ENCODE measurements around the gene ASPSCR1. TPM values are rescaled to one million over a fixed set of nuclear protein-coding genes. Genes with fewer than 3 reads are reported as not detected.

Gene ASPSCR1
- total and polyA plus RNA-seq, 2 of the 4 experiments (the other 2 are of a cell fraction): 7.2 to 17.2 TPM

- Histone ChIP-seq H3K27ac (ENCODE audit: insufficient read depth, low read length) (no peak overlapping the region), H3K79me1 (ENCODE audit: low read depth in 1 of 2, low read length in 2 of 2) (peaks cover 11 to 29% of the 10 kb centered on the region in 2 experiments; a peak in 3 of 4 replicates), H3K14ac (replicated peaks; ENCODE audit: low read depth, low read length) (no peak overlapping the region), H2AK9ac (replicated peaks; ENCODE audit: low read depth, low read length, poor library complexity) (peak overlapping the region; percentile 95), H2AFZ (replicated peaks; ENCODE audit: low read length, poor library complexity) (no peak overlapping the region), H2BK20ac (ENCODE audit: low read depth, low read length) (no peak overlapping the region), H3K4me3 (ENCODE audit: insufficient read depth, low read depth, low read length) (no peak overlapping the region), H3K18ac (ENCODE audit: low read depth, low read length) (no peak overlapping the region), H4K20me1 (ENCODE audit: insufficient read depth, low read length) (peaks cover 3% of the 10 kb centered on the region; the same call in 1 of the 2 replicates), H3K4ac (ENCODE audit: low read depth, low read length) (no peak overlapping the region), H3K27me3 (ENCODE audit: control insufficient read depth, insufficient read depth, low read length) (no peaks in the 10 kb centered on the region), H2BK120ac (ENCODE audit: low read depth, low read length) (no peak overlapping the region), H3K9ac (ENCODE audit: low read depth, low read length) (no peak overlapping the region), H2BK5ac (ENCODE audit: low read depth, low read length, poor library complexity, severe bottlenecking) (no peak overlapping the region), H3K9me3 (ENCODE audit: control insufficient read depth, insufficient read depth, low read length) (no peaks in the 10 kb centered on the region), H3K4me2 (ENCODE audit: low read depth, low read length) (no peak overlapping the region), H3K9me1 (ENCODE audit: insufficient read depth, low read length) (peaks cover 18% of the 10 kb centered on the region), H3K56ac (ENCODE audit: extremely low read depth, insufficient read depth, low read length) (no peak overlapping the region), H3K4me1 (ENCODE audit: control insufficient read depth, insufficient read depth, low read length) (peaks cover 27% of the 10 kb centered on the region), H2AK5ac (ENCODE audit: low read depth, low read length) (peak overlapping the region; percentile 29; the same call in 1 of the 2 replicates), H4K5ac (ENCODE audit: low read depth, low read length) (no peak overlapping the region), H2BK15ac (ENCODE audit: low read depth, low read length) (no peak overlapping the region), H3K23ac (ENCODE audit: low read depth, low read length) (no peak overlapping the region), H4K91ac (ENCODE audit: insufficient read depth, low read depth, low read length) (no peak overlapping the region), H3K36me3 (ENCODE audit: control insufficient read depth, insufficient read depth, low read length) (peaks cover 3% of the 10 kb centered on the region; the same call in 1 of the 2 replicates), H4K8ac (ENCODE audit: low read depth in 2 of 2, low read length in 2 of 2) (no peak overlapping the region)
- POLR2A ChIA-PET (ENCODE audit: unreplicated experiment): no interaction called here
- no peak for TF ChIP-seq CHD1 (IDR thresholded peaks at IDR 0.05; ENCODE audit: low read depth, low read length)
- TF ChIP-seq, protein P1, sequence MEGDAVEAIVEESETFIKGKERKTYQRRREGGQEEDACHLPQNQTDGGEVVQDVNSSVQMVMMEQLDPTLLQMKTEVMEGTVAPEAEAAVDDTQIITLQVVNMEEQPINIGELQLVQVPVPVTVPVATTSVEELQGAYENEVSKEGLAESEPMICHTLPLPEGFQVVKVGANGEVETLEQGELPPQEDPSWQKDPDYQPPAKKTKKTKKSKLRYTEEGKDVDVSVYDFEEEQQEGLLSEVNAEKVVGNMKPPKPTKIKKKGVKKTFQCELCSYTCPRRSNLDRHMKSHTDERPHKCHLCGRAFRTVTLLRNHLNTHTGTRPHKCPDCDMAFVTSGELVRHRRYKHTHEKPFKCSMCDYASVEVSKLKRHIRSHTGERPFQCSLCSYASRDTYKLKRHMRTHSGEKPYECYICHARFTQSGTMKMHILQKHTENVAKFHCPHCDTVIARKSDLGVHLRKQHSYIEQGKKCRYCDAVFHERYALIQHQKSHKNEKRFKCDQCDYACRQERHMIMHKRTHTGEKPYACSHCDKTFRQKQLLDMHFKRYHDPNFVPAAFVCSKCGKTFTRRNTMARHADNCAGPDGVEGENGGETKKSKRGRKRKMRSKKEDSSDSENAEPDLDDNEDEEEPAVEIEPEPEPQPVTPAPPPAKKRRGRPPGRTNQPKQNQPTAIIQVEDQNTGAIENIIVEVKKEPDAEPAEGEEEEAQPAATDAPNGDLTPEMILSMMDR (conservative IDR thresholded peaks at IDR 0.05; ENCODE audit: low read depth, low read length): 0 out of 2 replicates have a peak, but pooled peaks have one; percentile 10
- no peak for TF ChIP-seq RFX5 (IDR thresholded peaks at IDR 0.05; ENCODE audit: low read depth, low read length)
- ATAC-seq (ENCODE audit: low read depth): no peak
- intact Hi-C loops (cut with micrococcal nuclease) (no loop called here), dilution Hi-C loops (cut with HindIII; ENCODE audit: low sequenced_read_pairs, unreplicated experiment) (no loop called here), in situ Hi-C loops (cut with MboI; ENCODE audit: low sequenced_read_pairs) (no loop called here)
- no TSS peak for BruUV-seq (replicated peaks)
- CTCF ChIA-PET: no interaction called here
- no peak for DNase-seq
- 71% methylated on average over 3 of the region's 30 CpGs; no CpG with 5 or more reads in 1 of the 2 experiments for WGBS, 2 experiments (ENCODE audit: extremely low coverage in 2 of 2, insufficient read length in 1 of 2)
These were observed 30.2 kb downstream of the ASPSCR1 start for GRCh38 chr17:82007495-82008257.
